HG02571 (cell line): ENCODE results near the gene ZER1.
"Not testable (repeated sequence)": the region's sequence is repeated elsewhere in the genome, so short reads cannot be mapped to it uniquely, and the experiment has no call there.

Source experiments
- ATAC-seq: cut with Tn5 transposase; IDR thresholded peaks from one replicate; pipeline ENCODE4 v1.9.1; 2021; ENCODE audit warnings: mild to moderate bottlenecking, moderate library complexity; ENCODE audit not compliant: unreplicated experiment

Gene ZER1

GRCh38 chr9:128788445-128788844 lies 16.7 kb upstream of the ZER1 start:
- ATAC-seq = no peak

GRCh38 chr9:128787659-128788058 lies 15.9 kb upstream of the ZER1 start:
- no peak for ATAC-seq

GRCh38 chr9:128786681-128787601 lies 15.2 kb upstream of the ZER1 start, which contains the start of gene TBC1D13:
TBC1D13 (plus strand) TSS chr9:128787253; CDS start chr9:128787354, 101 bp downstream.
- peak; percentile 79 for ATAC-seq

GRCh38 chr9:128785427-128785826 lies 13.7 kb upstream of the ZER1 start:
- ATAC-seq = no peak

GRCh38 chr9:128782669-128783068 lies 10.9 kb upstream of the ZER1 start:
- no peak for ATAC-seq

GRCh38 chr9:128781187-128782070 lies 9.7 kb upstream of the ZER1 start:
- no peak for ATAC-seq

GRCh38 chr9:128780093-128780492 lies 8.4 kb upstream of the ZER1 start:
- not testable (repeated sequence) for ATAC-seq

GRCh38 chr9:128774804-128775203 lies 3.1 kb upstream of the ZER1 start:
- no peak for ATAC-seq

- no peak for ATAC-seq
These were observed 1.3 kb upstream of the ZER1 start for GRCh38 chr9:128773049-128773448.

GRCh38 chr9:128771094-128771721 lies 519 bp downstream of the ZER1 start:
- ATAC-seq = peak; percentile 14

- no peak for ATAC-seq
These were observed 1.3 kb downstream of the ZER1 start for GRCh38 chr9:128770286-128771030.

GRCh38 chr9:128768606-128769005 lies 3.1 kb downstream of the ZER1 start:
- ATAC-seq = no peak

- ATAC-seq = no peak
These were observed 6.2 kb downstream of the ZER1 start for GRCh38 chr9:128765499-128765898.

- no peak for ATAC-seq
These were observed 7.4 kb downstream of the ZER1 start for GRCh38 chr9:128764361-128764760.

GRCh38 chr9:128762671-128763449 lies 8.9 kb downstream of the ZER1 start:
- ATAC-seq = no peak

- no peak for ATAC-seq
These were observed 14.1 kb downstream of the ZER1 start for GRCh38 chr9:128757602-128758001.

GRCh38 chr9:128753627-128754026 lies 18.1 kb downstream of the ZER1 start:
- no peak for ATAC-seq

GRCh38 chr9:128750926-128751595 lies 20.7 kb downstream of the ZER1 start:
- ATAC-seq = no peak

GRCh38 chr9:128747241-128747640 lies 24.5 kb downstream of the ZER1 start:
- ATAC-seq = no peak
